Measurements from ENCODE around the gene DYRK1A.

DNA sequence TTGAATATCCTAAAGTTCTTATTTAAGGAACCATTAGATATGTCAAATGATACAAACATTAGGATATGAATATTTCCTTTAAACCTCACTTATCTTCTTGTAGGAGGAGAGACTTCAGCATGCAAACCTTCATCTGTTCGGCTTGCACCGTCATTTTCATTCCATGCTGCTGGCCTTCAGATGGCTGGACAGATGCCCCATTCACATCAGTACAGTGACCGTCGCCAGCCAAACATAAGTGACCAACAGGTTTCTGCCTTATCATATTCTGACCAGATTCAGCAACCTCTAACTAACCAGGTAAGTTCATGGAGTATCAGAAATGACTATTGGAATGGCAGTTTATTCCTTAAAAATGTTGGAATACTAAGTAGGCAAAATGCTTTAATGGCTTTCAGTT is 106.0 kb downstream of the DYRK1A start:
- TF ChIP-seq, protein P1, sequence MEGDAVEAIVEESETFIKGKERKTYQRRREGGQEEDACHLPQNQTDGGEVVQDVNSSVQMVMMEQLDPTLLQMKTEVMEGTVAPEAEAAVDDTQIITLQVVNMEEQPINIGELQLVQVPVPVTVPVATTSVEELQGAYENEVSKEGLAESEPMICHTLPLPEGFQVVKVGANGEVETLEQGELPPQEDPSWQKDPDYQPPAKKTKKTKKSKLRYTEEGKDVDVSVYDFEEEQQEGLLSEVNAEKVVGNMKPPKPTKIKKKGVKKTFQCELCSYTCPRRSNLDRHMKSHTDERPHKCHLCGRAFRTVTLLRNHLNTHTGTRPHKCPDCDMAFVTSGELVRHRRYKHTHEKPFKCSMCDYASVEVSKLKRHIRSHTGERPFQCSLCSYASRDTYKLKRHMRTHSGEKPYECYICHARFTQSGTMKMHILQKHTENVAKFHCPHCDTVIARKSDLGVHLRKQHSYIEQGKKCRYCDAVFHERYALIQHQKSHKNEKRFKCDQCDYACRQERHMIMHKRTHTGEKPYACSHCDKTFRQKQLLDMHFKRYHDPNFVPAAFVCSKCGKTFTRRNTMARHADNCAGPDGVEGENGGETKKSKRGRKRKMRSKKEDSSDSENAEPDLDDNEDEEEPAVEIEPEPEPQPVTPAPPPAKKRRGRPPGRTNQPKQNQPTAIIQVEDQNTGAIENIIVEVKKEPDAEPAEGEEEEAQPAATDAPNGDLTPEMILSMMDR (IDR thresholded peaks at IDR 0.05), result no peak
- TF ChIP-seq POLR2A (IDR thresholded peaks at IDR 0.05), result no peak
- no peak for TF ChIP-seq POLR2AphosphoS5 (IDR thresholded peaks at IDR 0.05)
- TF ChIP-seq EP300 (IDR thresholded peaks at IDR 0.05; ENCODE audit: low read depth), result no peak

Measured in transverse colon (tissue), 4 donors.